Right atrium auricular region (tissue), 2 donors: ENCODE measurements around the gene RHNO1. TPM values are rescaled to one million over a fixed set of nuclear protein-coding genes. Genes with fewer than 3 reads are reported as not detected.

Source experiments
- DNase-seq: peaks from one replicate; pipeline ENCODE4 v3.0.0-alpha.2; 2019; ENCODE audit warnings: low spot score
- H3K27ac ChIP-seq, 2 donors: fragments of 200-600 bp; sonication (generic); 1 replicate in 1 of 2; 2 replicates in 1 of 2; pipeline ENCODE4 v1.5.1; 2016 to 2019
- H3K27me3 ChIP-seq, 2 donors: fragments of 200-600 bp; sonication (generic); one replicate each; pipeline versions ENCODE4 v1.5.1 to v1.6.0; 2017 to 2019
- H3K36me3 ChIP-seq: fragments of 200-600 bp; sonication (generic); one replicate; pipeline ENCODE4 v1.5.1; 2016
- H3K4me1 ChIP-seq, 2 donors: fragments of 200-600 bp; sonication (generic); one replicate each; pipeline versions ENCODE4 v1.5.1 to v1.6.0; 2017 to 2019
- H3K4me3 ChIP-seq, 2 donors: fragments of 200-600 bp; sonication (generic); 1 replicate in 1 of 2; 2 replicates in 1 of 2; pipeline ENCODE4 v1.5.1; 2017 to 2019; ENCODE audit warnings: mild to moderate bottlenecking in 1 of 2, moderate library complexity in 1 of 2
- H3K9me3 ChIP-seq, 2 donors: fragments of 200-600 bp; sonication (generic); one replicate each; pipeline ENCODE4 v1.5.1; 2019
- CTCF ChIP-seq, 2 donors: fragments of 200-600 bp; sonication (generic); IDR thresholded peaks; one replicate each; pipeline ENCODE4 v1.5.1; 2019; ENCODE audit warnings: antibody characterized with exemption in 2 of 2
- total RNA-seq, 2 donors: library from RNA; depleted of rRNA; stranded (reverse); fragments of >200 nt; gene quantifications; one replicate each; pipeline ENCODE4 v1.1.0, GENCODE V29; 2016

RHNO1 gene
- total RNA-seq, 2 donors from 2014 or later, result 6.2 to 11.5 TPM

- no peak for DNase-seq
- H3K9me3 ChIP-seq, result no peaks in the 10 kb centered on the region
- H3K27ac ChIP-seq, result no peak overlapping the region
- H3K36me3 ChIP-seq, result no peaks in the 10 kb centered on the region
- H3K4me3 ChIP-seq, result no peak overlapping the region
- no peak for TF ChIP-seq CTCF (IDR thresholded peaks at IDR 0.05)
- peaks cover 0 to 9% of the 10 kb centered on the region in 2 donors for H3K4me1 ChIP-seq
- no peaks in the 10 kb centered on the region for H3K27me3 ChIP-seq
Measured at GRCh38 chr12:2856051-2856450, 21.0 kb upstream of the RHNO1 start.

GRCh38 chr12:2857021-2857431 is 20.0 kb upstream of the RHNO1 start, which contains the start of gene TEX52:
Gene TEX52, minus strand, starts transcription at chr12:2857039. Its CDS starts 13 bp downstream, at chr12:2857026.
- no peaks in the 10 kb centered on the region for H3K9me3 ChIP-seq
- no peak for DNase-seq
- no peaks in the 10 kb centered on the region for H3K36me3 ChIP-seq
- no peak within 1 kb of the TSS for H3K4me3 ChIP-seq
- peaks cover 0 to 9% of the 10 kb centered on the region in 2 donors for H3K4me1 ChIP-seq
- TF ChIP-seq CTCF (IDR thresholded peaks at IDR 0.05), result no peak
- no peak within 1 kb of the TSS for H3K27ac ChIP-seq
- no peaks in the 10 kb centered on the region for H3K27me3 ChIP-seq

GRCh38 chr12:2857576-2857975 is 19.4 kb upstream of the RHNO1 start:
- no peak for TF ChIP-seq CTCF (IDR thresholded peaks at IDR 0.05)
- no peak for DNase-seq

GRCh38 chr12:2858334-2858733 is 18.7 kb upstream of the RHNO1 start:
- no peaks in the 10 kb centered on the region for H3K9me3 ChIP-seq
- TF ChIP-seq CTCF (IDR thresholded peaks at IDR 0.05), result no peak
- peaks cover 0 to 9% of the 10 kb centered on the region in 2 donors for H3K4me1 ChIP-seq
- no peak for DNase-seq
- no peaks in the 10 kb centered on the region for H3K27me3 ChIP-seq
- peak overlapping the region in 1 of 2 donors; percentile 10 for H3K27ac ChIP-seq
- H3K36me3 ChIP-seq, result no peaks in the 10 kb centered on the region
- no peak overlapping the region for H3K4me3 ChIP-seq

More at GRCh38 chr12:2857576-2857975, 19.4 kb upstream of the RHNO1 start:
- Histone ChIP-seq H3K27me3 (no peaks in the 10 kb centered on the region), H3K27ac (no peak overlapping the region), H3K9me3 (no peaks in the 10 kb centered on the region), H3K4me3 (no peak overlapping the region), H3K4me1 (peaks cover 0 to 9% of the 10 kb centered on the region in 2 donors), H3K36me3 (no peaks in the 10 kb centered on the region)

GRCh38 chr12:2858944-2859421 is 18.0 kb upstream of the RHNO1 start:
- peak overlapping the region in 1 of 2 donors; percentile 10 for H3K27ac ChIP-seq
- no peak overlapping the region for H3K4me3 ChIP-seq
- no peak for TF ChIP-seq CTCF (IDR thresholded peaks at IDR 0.05)
- DNase-seq, result no peak
- H3K4me1 ChIP-seq, result peaks cover 0 to 5% of the 10 kb centered on the region in 2 donors
- no peaks in the 10 kb centered on the region for H3K27me3 ChIP-seq
- H3K36me3 ChIP-seq, result no peaks in the 10 kb centered on the region
- H3K9me3 ChIP-seq, result no peaks in the 10 kb centered on the region

GRCh38 chr12:2860170-2860569 is 16.9 kb upstream of the RHNO1 start:
- TF ChIP-seq CTCF (IDR thresholded peaks at IDR 0.05), result no peak
- Histone ChIP-seq H3K27ac (no peak overlapping the region), H3K4me3 (no peak overlapping the region), H3K9me3 (no peaks in the 10 kb centered on the region), H3K27me3 (no peaks in the 10 kb centered on the region), H3K4me1 (peaks cover 0 to 5% of the 10 kb centered on the region in 2 donors), H3K36me3 (no peaks in the 10 kb centered on the region)
- no peak for DNase-seq
